NCI-H146 treated with DMSO at 0.1 percent for 48 hours (cell line): ENCODE measurements around the gene ATRIP.

Experiments used
- DNase-seq: peaks from one replicate; lab custom pipeline; 2025; ENCODE audit not compliant: unreplicated experiment; lab: John Stamatoyannopoulos, UW

Gene ATRIP

DNA sequence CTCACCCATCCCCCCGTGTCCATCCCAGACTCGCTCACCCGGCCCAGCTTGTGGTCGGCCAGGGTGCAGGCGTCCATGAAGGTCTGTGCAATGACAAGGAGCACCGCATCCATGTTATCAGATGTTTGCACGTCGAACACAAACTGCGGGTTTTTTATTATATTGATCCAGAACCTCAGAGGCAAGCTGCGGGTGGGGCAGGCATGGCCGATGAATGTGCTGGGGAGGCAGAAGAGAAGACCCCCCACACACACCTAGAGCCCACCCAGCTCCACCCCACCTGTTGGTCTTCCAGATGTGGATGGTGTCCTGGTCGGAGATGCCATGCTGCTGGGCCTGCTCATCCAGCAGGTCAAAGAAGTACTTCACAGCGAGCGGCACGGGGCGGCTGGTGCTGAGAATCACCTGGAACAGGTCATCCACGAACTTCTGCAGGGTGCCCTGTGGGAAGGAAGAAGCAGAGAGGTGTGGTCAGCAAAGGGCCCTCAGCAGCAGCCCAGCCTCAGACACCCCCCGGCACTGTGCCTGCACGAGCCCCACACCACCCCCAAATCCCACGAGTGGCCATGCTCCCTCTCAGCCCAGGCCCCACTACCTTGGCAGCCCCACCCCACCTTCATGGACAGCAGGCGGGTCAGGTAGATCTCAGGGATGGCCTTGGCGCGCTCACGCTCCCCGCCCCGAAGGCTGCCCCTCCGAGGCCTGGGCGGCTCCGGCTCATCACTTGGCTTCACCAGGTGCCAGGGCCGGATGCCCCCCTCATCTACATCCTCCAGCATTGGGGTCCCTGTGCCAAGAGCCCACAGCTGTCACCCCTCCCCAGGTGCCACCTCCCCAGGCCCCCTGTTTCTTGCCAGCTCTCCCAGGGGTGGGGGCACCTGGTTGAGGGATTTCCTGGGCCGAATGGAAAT is 37.0 kb upstream of the ATRIP start:
- no peak for DNase-seq

DNA sequence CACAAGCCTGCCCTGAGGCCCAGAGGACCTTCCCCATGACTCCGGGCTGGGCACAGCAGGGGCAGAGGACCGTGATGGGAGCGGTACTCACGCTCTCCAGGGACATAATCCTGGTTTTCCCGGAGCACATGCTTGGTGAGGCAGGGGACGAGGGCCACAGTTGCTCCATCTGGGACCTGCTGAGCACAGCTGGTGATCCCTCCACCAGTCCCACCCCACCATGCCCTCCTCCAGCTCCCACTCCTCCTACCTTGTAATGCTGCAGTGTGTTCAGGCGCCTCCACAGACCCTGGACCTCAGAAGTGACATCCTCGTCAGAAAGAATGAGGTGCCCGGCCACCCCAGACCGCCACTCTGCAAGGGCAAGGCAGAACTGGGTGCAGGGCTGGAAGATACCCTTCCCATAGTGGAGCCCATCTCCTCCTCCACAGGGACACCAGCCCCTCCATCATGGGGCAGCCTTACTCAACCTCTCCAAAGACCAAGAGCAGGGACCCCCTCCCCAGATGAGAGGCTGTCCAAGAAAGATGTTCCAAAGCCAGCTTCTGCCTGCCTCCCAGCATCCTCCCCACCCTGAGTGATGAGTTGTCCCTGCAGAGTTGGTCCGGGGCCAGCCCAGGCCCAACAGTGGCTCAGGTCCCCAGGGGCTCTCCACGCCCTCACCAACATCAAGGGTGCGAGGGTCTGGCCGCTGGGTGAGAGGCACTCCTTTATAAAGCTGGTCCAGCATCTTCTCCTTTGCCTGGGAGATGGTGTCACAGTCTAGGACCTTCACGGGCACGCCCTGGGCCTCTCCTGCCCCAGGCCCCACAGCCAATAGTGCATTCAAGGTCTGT is 36.1 kb upstream of the ATRIP start:
- no peak for DNase-seq

DNA sequence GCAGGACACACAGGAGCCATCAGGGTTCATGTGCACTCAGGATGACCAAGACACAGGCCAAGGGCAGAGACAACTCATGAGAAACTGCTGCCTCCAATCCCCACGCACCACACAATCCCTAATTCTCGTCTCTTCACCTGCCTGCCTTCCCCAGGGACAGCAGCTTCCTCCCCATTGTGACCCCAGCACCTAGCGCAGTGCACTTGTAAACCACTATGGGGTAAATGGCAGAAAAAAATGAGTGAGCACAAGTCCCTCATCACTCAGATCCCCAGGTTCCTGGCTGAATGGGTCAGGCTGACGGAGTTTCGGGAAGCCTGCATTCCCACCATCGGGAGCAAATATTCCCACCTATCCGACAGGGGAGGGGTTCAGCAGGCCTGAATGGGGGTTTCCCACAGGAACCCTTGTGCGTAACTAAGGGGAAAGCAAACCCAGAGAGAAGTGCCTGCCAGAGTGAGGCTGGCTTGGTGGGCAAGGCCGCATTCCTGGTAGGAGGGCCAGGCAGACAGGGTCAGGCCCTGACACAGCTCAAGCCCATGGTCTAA is 35.4 kb upstream of the ATRIP start:
- no peak for DNase-seq

DNA sequence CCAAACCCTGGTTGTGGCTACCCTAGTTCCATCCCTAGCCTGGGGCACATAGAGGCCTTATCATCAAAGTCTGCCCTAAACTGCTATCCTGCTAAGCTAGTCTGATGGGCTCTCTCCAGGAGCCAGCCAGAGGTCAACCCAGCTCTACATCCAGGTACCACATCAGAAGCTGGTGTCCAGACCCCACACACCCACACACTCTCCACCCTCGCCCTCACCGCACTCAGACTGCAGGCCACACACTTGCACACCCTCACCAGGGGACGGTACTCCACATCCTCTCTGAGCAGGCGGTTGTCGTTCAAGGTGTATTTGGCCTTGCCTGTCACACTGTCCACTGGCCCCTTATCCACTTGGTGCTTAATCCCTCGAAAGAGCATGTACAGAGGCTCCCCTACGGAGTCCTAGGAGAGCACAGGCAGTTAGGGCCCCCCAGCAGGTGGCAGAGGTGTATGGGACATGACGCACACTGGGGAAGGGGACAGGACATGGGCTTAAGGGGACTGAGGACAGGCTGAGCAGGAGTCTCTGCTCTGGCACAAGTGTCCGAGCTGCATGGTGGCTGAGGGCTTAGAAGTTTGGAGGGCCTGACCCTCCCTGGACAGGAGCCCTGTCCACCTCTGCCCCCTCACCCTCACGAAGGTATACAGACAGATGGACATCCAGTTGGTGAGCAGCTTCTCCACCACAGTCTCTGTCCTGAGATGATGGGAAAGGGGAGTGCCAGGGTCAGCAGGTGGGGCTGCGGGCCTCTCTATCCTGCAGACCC is 34.7 kb upstream of the ATRIP start:
- no peak for DNase-seq

DNA sequence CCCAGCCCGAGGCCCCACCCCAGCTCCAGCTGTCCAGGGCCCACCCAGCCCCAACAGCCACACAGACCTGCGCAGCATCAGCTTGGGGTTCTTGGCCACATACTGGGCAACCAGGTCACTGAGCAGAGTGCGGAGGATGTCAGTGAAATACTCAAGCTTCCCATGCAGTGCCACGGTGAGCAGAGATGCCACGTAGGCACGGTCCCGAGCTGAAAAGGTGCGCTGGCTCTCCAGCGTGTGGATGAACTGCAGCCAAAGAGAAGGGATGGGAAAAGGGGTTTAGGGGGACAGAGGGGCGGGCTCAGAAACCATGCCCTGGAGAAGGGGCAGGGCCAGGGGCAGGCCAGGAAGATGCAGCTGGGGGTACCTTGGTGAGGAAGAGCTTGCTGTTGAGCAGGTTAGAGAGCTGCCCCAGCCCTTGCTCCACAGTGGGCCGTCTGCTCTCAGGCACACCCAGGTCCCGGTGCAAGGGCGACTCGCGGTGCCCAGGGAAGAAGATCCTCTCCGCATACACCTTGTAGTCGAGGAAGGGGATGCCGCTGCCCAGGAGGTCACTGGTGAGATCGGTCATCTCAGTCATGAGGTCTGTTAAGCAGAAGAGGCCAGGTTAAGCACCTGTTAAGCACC is 34.0 kb upstream of the ATRIP start:
- DNase-seq = no peak

DNA sequence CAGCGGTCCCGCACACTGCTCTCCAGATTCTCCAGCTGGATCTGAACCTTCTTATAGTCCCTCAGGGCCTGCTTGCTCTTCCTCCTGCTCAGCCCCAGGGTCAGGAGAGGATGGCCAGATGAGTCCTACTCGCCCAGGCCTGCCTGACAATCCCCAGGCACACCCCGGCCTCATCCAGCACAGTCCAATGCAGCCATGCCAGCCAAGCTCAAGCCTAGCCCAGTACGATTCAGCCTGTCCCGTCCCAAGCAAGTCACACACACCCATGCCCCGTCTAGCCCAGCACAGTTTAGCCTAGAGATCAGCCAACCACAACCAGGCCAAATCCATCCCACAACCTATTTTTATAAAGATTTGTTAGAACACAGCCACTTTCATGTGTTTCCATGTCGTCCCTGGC is 33.5 kb upstream of the ATRIP start:
- no peak for DNase-seq

DNA sequence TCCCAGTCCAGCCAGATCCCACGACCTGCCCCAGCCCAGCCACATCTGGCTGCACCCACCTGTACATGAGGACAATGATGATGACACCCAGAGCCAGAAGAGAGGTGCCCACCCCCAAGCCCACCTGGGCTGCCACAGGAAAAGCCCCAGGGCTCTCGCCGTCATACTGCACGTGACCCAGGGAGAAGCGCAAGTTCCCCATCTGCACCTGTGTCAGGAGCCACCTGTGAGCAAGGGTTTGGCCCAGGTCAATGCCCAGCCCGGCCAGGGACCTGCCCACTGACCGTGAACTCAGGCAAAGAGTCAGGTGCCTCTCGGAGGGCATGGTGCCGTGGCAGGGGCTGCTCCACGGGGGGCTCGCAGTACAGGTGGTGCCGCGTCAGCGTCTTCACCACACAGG is 32.9 kb upstream of the ATRIP start:
- DNase-seq = no peak

DNA sequence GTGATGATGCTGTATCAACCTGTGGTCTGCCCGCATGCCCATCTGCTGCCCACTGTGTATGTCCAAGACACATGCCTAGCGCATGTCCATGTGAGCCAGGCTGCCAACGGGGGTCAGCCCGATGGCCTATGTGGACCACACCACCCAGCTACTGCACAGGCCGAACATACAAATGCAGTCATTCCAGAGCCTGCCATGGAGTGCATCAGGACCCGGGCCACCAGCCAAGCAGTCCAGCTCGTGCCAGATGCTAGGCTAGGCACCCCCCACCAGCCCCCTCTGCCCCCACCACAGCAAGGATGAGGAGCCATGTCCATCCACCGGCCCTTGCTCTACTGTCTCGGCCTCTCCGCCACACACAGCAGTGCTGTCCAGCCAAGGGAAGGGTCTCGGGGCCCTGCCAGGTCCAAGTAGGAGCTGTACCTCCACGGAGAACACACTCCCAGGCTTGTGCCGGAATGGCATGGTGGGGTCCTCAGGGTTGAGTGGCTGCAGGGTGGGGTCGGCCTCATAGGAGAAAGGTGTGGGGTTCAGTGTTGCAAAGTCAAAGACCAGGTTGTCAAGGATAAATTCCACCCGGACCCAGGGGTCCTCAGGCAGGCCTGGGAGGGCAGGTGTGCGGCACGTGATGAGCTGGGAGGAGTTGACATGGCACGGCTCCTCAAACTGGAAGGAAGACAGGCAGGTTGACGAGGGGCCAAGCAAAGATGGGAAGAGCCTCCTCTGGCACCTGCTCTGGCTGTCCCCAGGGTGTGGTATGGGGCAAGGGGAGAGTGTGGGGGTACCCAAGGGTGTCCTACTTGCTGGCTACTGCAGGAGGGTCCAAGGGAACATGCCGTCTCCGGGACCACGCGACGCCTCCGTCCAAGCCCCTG is 31.9 kb upstream of the ATRIP start:
- DNase-seq = no peak

DNA sequence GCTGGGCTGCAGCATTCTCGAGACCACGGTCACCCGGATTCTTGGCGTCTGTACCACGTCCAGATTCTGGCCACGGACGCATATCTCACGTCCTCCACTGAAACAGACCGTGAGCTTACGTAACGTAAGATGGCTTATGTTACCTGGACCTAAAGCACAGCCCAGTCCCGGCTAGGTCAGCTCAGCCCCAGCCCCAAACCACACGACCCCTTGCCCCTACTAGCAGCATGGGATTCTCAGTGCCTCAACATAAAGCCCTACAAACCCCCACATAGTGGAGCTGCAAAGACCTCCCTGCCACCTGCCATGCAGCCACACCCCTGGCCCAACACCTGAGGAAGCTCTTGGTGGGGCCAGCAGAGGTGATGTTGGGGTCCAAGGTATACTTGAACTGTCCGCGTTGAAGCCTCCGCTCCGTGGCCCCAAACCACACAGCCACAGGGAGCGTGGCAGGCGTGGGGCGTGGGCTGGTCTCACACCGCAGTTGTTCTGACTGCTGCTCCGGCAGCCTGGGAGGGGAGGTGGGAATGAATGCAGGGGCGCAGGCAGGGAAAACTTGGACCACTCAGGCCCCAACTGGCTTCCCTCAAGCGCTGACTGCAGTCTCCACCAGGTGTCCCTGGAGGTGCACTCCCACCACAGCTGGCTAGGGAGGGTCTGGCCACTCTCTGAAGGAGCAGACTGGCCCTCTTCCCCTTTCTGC is 31.1 kb upstream of the ATRIP start:
- no peak for DNase-seq

DNA sequence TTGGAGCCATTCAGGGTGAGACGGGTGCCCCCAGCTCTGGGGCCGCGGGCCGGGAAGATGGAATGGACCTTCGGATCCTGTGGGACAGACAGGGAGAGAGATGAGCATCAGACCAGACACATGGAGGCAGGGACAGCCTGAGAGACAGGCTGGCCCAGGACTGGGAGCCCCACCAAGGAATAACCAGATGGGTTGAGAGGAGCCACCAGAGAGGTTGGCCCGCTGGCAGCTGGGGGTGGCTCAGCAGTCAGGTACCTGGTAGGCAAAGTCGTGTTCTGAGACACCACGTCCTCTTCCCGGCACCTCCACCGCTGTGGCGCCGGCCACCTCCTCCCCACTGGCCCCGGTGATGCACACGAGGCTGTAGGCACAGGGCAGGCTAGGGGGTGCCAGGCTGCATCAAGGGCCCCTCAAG is 30.4 kb upstream of the ATRIP start:
- DNase-seq = no peak

DNA sequence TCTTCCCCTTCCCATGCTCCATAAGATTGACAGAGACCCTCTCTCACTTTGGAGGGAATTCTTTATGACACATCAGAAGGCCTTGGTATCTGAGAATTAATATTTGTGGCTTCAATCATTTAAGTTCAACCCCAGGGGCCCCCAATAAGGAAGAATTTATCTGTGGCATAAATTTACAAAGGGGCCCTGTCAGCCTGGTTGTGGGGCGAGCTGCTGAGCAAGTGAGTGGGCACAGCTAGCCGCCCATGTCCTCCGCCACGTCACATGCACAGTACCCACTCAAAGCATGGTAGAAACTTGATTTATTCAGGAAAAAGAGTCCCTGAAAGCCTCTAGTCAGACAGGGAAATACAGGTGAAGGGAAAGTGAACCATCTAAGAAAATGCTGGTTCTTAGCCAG is 30.0 kb upstream of the ATRIP start:
- DNase-seq = no peak

DNA sequence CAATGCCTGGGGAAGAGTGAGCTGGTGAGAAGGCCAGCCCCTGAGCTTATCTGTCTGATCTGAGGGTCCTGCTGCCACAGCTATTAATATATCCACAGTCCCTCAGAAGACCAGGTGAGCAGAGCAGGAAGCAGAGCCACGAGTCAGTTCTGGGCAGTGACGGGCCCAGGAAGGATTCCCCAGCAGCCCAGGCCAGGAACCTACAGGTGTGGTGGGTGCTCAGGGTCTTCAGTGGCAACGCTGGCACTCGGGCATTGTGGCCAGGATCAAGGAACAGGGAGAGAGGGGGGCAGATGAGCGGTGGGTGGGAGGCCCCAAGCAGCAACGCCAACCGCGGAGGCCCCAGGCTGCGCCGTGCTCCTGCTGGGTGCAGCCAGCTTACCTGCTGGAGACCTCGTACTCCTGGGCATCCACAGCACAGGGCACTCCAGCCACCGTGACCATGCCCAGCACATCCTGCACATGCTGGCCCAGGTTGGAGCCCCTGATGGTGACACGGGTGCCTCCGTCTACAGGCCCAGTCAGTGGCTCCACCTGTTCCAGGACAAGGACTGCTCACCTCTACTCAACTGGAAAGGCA is 28.9 kb upstream of the ATRIP start:
- DNase-seq = no peak

DNA sequence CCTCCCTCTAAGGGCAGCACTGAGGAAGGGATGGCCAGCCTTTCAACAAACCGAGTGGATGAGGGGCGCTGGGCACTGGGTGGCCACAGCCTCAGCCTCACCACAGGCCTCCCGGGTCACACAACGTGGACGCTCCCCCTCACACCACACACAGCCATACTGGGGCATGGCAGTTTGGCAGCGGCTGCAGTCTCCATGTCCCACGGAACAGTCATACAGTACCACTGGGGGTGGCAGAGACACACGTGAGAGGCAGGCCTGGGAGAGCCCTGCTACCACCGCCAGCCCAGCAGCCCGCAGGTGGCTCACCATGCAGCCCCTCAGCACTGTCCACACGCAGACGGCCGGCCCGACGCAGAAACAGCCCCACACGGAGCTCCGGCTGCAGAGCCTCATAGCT is 28.4 kb upstream of the ATRIP start:
- DNase-seq = no peak

DNA sequence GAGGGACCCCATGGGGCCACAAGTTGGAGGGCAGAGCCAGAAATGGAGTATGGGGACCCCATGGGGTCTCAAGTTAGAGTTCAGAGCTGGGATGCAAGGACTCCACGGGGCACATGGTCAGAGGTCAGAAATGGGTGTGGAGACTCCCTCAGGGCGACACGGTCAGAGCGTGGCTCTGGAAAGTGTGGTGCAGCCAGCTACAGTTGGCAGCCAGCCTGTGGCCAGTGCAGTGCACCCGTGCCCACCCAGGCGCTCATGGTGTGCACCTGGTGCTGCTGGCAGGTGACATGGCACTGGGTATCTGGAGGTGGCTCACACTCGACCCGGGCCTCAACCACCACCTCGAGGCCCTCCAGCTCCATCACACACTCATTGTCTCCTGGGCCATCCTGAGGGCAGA is 27.9 kb upstream of the ATRIP start:
- DNase-seq = no peak

DNA sequence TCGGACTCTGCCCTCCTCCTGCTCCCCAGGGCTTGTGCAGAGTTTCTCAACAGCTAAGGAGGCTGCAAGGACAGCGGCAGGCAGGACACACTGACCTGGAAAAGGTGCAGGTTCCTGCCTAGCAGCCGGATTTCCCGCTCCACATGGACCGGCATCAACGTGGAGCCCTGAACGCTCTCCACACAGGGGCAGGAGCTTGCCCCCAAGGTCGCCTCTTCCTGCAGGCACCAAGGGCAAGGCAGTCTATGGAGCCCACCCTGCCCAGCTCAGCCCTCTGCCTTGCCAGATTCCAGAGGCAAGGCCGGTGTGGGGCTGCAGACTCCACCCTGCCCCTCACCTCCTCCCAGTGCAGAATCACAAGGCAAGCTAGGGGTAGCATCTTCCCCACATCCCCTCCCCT is 27.4 kb upstream of the ATRIP start:
- no peak for DNase-seq

DNA sequence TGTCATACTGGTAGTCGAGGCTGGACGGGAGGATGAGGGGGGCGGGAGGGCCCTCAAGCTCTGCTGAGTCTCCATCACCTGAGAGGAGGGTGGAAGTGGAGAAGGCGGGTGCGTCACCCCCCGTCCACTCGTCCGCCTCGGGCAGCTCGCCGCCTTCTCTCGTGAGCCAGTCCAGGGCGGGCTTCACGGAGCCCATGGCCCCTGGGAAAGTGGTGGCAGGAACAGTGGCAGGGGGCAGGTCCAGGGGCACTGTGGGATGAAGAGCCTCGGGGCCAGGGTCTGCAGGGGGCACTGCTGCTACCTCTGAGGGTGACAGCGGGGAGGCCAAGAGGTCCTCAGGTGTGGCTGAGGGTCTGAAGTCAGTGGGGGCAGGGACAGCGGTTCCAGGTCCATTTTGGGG is 26.9 kb upstream of the ATRIP start:
- DNase-seq = no peak

DNA sequence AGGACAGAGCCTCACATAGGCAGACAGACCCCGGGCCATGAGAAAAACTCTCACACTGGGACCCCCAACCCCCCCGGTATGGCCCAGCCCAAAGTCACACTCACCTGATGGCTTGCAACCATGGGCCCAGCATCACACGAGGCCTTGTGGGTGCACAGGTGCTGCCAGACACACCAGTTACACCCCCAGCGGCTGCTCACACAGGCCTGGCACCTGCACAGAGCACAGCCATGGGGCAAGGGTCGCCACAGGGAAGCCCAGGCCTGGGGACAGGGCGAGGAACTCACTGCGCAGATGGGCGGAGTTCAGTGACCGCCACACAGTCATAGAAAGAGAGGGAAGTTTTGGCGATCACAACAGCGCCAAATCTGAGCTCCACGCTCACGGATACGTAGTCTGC is 26.0 kb upstream of the ATRIP start:
- DNase-seq = no peak

DNA sequence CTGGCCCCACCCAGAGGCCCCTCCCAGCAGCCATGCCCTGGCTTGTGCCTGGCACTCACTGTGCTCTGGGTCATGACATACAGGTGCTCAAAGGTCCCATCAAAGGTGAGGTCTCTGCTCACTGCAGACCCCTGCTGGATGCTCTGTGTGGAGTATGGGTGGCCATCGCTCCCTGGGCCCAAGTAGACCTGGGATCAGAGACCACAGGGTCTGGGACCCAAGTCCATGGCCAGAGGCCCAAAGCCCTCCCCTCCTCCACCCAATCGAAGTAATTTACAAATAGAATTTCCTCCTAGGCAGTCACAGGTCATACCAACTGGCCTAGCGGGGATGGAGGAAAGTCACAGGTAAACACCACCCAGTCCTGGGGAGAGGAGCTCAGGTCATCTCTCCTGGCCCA is 24.3 kb upstream of the ATRIP start:
- DNase-seq = no peak

DNA sequence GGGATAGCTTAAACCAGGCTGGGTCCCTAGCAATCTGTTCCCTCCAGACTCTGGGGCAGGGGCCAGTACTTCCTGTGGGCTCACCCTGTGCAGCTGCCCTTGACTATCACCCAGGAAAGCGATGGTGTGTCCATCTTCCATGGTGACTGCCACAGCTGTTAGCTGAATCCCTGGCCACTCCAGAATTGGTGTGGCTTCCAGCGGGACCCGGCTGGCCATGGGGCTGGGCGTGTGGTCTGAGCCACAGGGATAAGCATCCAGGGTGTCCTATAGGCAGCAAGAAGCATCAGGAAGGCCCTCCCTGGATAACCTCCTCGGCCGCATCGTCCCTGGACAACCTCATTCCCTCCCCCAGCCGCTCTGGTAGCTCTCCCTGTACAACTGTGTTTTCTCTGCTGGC is 23.9 kb upstream of the ATRIP start:
- no peak for DNase-seq
